ENCODE results near the gene ZNRD2. TPM values are rescaled to one million over a fixed set of nuclear protein-coding genes. Genes with fewer than 3 reads are reported as not detected.

Gene ZNRD2
- total RNA-seq, 1 experiment from 2014 or later: 70.9 TPM

GRCh38 chr11:65593518-65594414, 23.5 kb downstream of the ZNRD2 start:
- H3K4me1 Mint-ChIP-seq: peaks cover 18% of the 10 kb centered on the region
- peak overlapping the region; percentile 65 for H3K4me3 Mint-ChIP-seq
- peak; percentile 80 for DNase-seq (ENCODE audit: low spot score)
- TF ChIP-seq HMGXB4 (CRISPR knock-in tag; IDR thresholded peaks at IDR 0.05) (no peak), CTCF (IDR thresholded peaks at IDR 0.05) (peak; percentile 52), NR2C2 (CRISPR knock-in tag; IDR thresholded peaks at IDR 0.05) (no peak), GABPB1 (CRISPR knock-in tag; IDR thresholded peaks at IDR 0.05) (no peak)
- H3K27ac Mint-ChIP-seq: no peak overlapping the region
- H3K9me3 Mint-ChIP-seq: no peaks in the 10 kb centered on the region
- ChIA-PET POLR2A (interaction anchor here (0.6 to 2.0 kb wide), 4 partner anchors 21 to 833 kb away, joined by 3 to 8 read pairs (median 5); partner anchors contain the start of genes PCNX3 and SIPA1), CTCF (interaction anchor here (0.5 to 13.8 kb wide), 42 partner anchors 9 to 452 kb away, joined by 3 to 311 read pairs (median 5); partner anchors contain the start of genes CCDC85B, EHBP1L1, FAM89B and FIBP)
- 0 out of 2 replicates have a peak, but pooled peaks cover under 1% of the 10 kb centered on the region for H3K36me3 Mint-ChIP-seq
- peaks cover 49% of the 10 kb centered on the region for H3K27me3 Mint-ChIP-seq (ENCODE audit: low read depth)
- peak; percentile 49 for ATAC-seq

- Mint-ChIP-seq H3K4me3 (no peak overlapping the region), H3K9me3 (no peaks in the 10 kb centered on the region), H3K27ac (no peak overlapping the region), H3K36me3 (peaks cover 4% of the 10 kb centered on the region; the same call in 1 of the 2 replicates), H3K4me1 (peaks cover 15% of the 10 kb centered on the region), H3K27me3 (ENCODE audit: low read depth) (peaks cover 39% of the 10 kb centered on the region)
- DNase-seq (ENCODE audit: low spot score) (no peak), ATAC-seq (no peak)
- TF ChIP-seq FOXP1 (CRISPR knock-in tag; IDR thresholded peaks at IDR 0.05; ENCODE audit: borderline replicate concordance) (no peak), ETV6 (CRISPR knock-in tag; IDR thresholded peaks at IDR 0.05) (no peak), NFE2L1 (CRISPR knock-in tag; IDR thresholded peaks at IDR 0.05) (no peak), NFYB (CRISPR knock-in tag; conservative IDR thresholded peaks at IDR 0.05; ENCODE audit: low read depth) (no peak), FOXP4 (CRISPR knock-in tag; IDR thresholded peaks at IDR 0.05) (no peak), IRF2 (CRISPR knock-in tag; IDR thresholded peaks at IDR 0.05; ENCODE audit: borderline replicate concordance, low read depth) (no peak), ZNF281 (CRISPR knock-in tag; IDR thresholded peaks at IDR 0.05) (no peak), ZBTB21 (CRISPR knock-in tag; IDR thresholded peaks at IDR 0.05; ENCODE audit: borderline replicate concordance) (no peak), MLX (CRISPR knock-in tag; IDR thresholded peaks at IDR 0.05) (no peak), E2F5 (CRISPR knock-in tag; IDR thresholded peaks at IDR 0.05) (no peak), TEAD4 (CRISPR knock-in tag; IDR thresholded peaks at IDR 0.05) (no peak), ZNF425 (CRISPR knock-in tag; conservative IDR thresholded peaks at IDR 0.05) (no peak)
- CTCF ChIA-PET: interaction anchor here (0.8 to 13.8 kb wide), 9 partner anchors 11 to 70 kb away, joined by 4 to 311 read pairs (median 48); partner anchors contain the start of genes EHBP1L1, FAM89B, MAP3K11 and PCNX3
- POLR2A ChIA-PET: interaction anchor here (0.5 kb wide), 1 partner anchor 64 kb away, joined by 3 read pairs; no protein-coding TSS in a partner anchor
These were observed 24.9 kb downstream of the ZNRD2 start for GRCh38 chr11:65595131-65595530.
